Uterus (tissue), 4 donors: Measurements from ENCODE around the gene RFX3. TPM values are rescaled to one million over a fixed set of nuclear protein-coding genes. Genes with fewer than 3 reads are reported as not detected.

Experiments used
- DNase-seq, 2 donors: peaks; one replicate each; pipeline ENCODE4 v3.0.0-alpha.2; 2019 to 2020
- H3K27ac ChIP-seq, 2 donors: fragments of 200-600 bp; sonication (generic); 1 replicate in 1 of 2; 2 replicates in 1 of 2; pipeline ENCODE4 v1.5.1; 2016 to 2018
- H3K27me3 ChIP-seq, 2 donors: fragments of 200-600 bp; sonication (generic); one replicate each; pipeline ENCODE4 v1.5.1; 2018 to 2019; ENCODE audit warnings: control low read depth in 1 of 2
- H3K36me3 ChIP-seq, 2 donors: fragments of 200-600 bp; sonication (generic); one replicate each; pipeline ENCODE4 v1.5.1; 2019; ENCODE audit warnings: control low read depth in 1 of 2
- H3K4me1 ChIP-seq, 2 donors: fragments of 200-600 bp; sonication (generic); one replicate each; pipeline ENCODE4 v1.5.1; 2018 to 2019; ENCODE audit warnings: control low read depth in 1 of 2
- H3K4me3 ChIP-seq, 2 donors: fragments of 200-600 bp; sonication (generic); 1 replicate in 1 of 2; 2 replicates in 1 of 2; pipeline ENCODE4 v1.5.1; 2018 to 2019; ENCODE audit warnings: mild to moderate bottlenecking in 1 of 2
- H3K9me3 ChIP-seq, 2 donors: fragments of 200-600 bp; sonication (generic); one replicate each; pipeline ENCODE4 v1.5.1; 2019; ENCODE audit warnings: control low read depth in 1 of 2
- CTCF ChIP-seq, 4 experiments: fragments of 200-600 bp in 2 of 4; fragments of 450-650 bp in 2 of 4; sonication (generic) in 2 of 4; IDR thresholded peaks; one replicate each; pipeline ENCODE4 v1.5.1; 2016 to 2019; ENCODE audit warnings: antibody characterized with exemption in 4 of 4, mild to moderate bottlenecking in 2 of 4, moderate library complexity in 1 of 4
- POLR2A ChIP-seq, 2 donors: fragments of 450-650 bp; IDR thresholded peaks; one replicate each; pipeline ENCODE4 v1.6.1; 2016; ENCODE audit warnings: antibody characterized with exemption in 2 of 2, mild to moderate bottlenecking in 1 of 2, moderate library complexity in 1 of 2
- intact Hi-C: fragments of 100-400 bp; cut with DNase I; formaldehyde crosslinking; loops from one replicate; pipeline ENCODE4 v1.15.1; 2023; ENCODE audit warnings: low total_unique reads
- total RNA-seq, 4 donors: library from RNA; depleted of rRNA in 3 of 4; stranded (reverse); fragments of >200 nt in 3 of 4; gene quantifications; one replicate each; pipeline versions ENCODE4 v1.1.0 to v1.2.4, GENCODE V29; 2014 to 2023
- donor health status: DM: yes; HTN: yes; CAD: no.

Gene RFX3
- total RNA-seq, 4 donors from 2014 or later = 8.5 to 43.3 (median 21.9) TPM

GRCh38 chr9:3549225-3549624, 23.4 kb upstream of the RFX3 start:
- no peaks in the 10 kb centered on the region for H3K9me3 ChIP-seq
- H3K27me3 ChIP-seq = no peaks in the 10 kb centered on the region
- intact Hi-C loops = no loop called here
- no peaks in the 10 kb centered on the region for H3K36me3 ChIP-seq
- no peak for DNase-seq
- TF ChIP-seq CTCF (IDR thresholded peaks at IDR 0.05) (no peak), POLR2A (IDR thresholded peaks at IDR 0.05) (no peak)
- H3K4me3 ChIP-seq = no peak overlapping the region
- no peak overlapping the region for H3K27ac ChIP-seq
- H3K4me1 ChIP-seq = no peaks in the 10 kb centered on the region

- Histone ChIP-seq H3K27ac (no peak overlapping the region), H3K4me1 (no peaks in the 10 kb centered on the region), H3K4me3 (no peak overlapping the region), H3K9me3 (no peaks in the 10 kb centered on the region), H3K27me3 (no peaks in the 10 kb centered on the region), H3K36me3 (no peaks in the 10 kb centered on the region)
- no peak for TF ChIP-seq CTCF (IDR thresholded peaks at IDR 0.05)
- TF ChIP-seq POLR2A (IDR thresholded peaks at IDR 0.05) = no peak
- intact Hi-C loops = no loop called here
- DNase-seq = no peak
Measured at GRCh38 chr9:3548648-3549047, 22.8 kb upstream of the RFX3 start.

DNA sequence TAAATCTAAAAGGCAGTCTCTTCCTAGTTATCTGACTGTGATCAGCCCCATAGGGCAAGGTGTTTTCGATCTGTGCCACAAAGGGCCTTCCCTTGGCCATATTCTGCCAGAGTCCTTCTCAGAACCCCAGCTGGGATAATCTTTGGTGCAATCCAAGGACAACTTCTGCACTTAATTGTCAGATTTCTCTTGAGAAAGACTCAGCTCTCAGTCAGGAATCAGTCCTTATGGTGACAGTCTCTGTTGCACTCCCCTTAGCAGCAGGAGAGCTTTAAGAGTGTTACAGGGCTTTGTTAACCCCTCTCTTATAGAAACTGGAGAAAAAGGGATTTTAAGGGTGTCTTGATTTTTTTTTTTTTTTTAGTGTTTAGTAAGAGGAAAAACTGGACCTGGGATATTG, 15.4 kb upstream of the RFX3 start:
- no peaks in the 10 kb centered on the region for H3K4me1 ChIP-seq
- DNase-seq = no peak
- H3K27me3 ChIP-seq = no peaks in the 10 kb centered on the region
- no peaks in the 10 kb centered on the region for H3K9me3 ChIP-seq
- intact Hi-C loops = no loop called here
- no peaks in the 10 kb centered on the region for H3K36me3 ChIP-seq
- no peak overlapping the region for H3K27ac ChIP-seq
- no peak overlapping the region for H3K4me3 ChIP-seq
- TF ChIP-seq POLR2A (IDR thresholded peaks at IDR 0.05) (no peak), CTCF (IDR thresholded peaks at IDR 0.05) (no peak)

- H3K4me3 ChIP-seq = no peak overlapping the region
- TF ChIP-seq POLR2A (IDR thresholded peaks at IDR 0.05) = no peak
- TF ChIP-seq CTCF (IDR thresholded peaks at IDR 0.05) = no peak
- no peaks in the 10 kb centered on the region for H3K9me3 ChIP-seq
- intact Hi-C loops = no loop called here
- no peak overlapping the region for H3K27ac ChIP-seq
- no peaks in the 10 kb centered on the region for H3K36me3 ChIP-seq
- no peaks in the 10 kb centered on the region for H3K4me1 ChIP-seq
- DNase-seq = no peak
- H3K27me3 ChIP-seq = no peaks in the 10 kb centered on the region
Measured at GRCh38 chr9:3534614-3535404, 9.0 kb upstream of the RFX3 start.

DNA sequence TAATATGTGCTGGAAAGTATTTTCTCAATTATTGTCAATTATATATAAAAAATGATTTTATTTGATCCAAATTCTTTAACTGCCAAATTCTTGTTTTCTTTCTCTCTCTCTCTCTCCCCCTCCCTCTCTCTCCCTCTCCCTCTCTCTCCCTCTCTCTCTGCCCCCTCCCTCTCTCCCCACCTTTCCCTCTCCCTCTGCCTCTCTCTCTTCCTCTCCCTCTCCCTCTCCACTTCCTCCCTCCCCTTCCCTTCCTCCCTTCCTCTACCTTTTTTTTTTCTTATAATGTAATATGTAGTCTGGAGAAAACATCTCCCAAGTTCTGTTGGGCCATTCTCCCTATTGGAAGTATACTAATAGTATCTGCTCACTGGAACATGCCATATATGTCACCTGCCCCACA, 6.4 kb upstream of the RFX3 start:
- DNase-seq = no peak
- no peaks in the 10 kb centered on the region for H3K4me1 ChIP-seq
- H3K4me3 ChIP-seq = no peak overlapping the region
- H3K27me3 ChIP-seq = no peaks in the 10 kb centered on the region
- intact Hi-C loops = no loop called here
- H3K27ac ChIP-seq = no peak overlapping the region
- no peaks in the 10 kb centered on the region for H3K36me3 ChIP-seq
- no peaks in the 10 kb centered on the region for H3K9me3 ChIP-seq
- no peak for TF ChIP-seq CTCF (IDR thresholded peaks at IDR 0.05)
- TF ChIP-seq POLR2A (IDR thresholded peaks at IDR 0.05) = no peak
